GM12878 (cell line): Measurements from ENCODE around the gene CCDC190. TPM values are rescaled to one million over a fixed set of nuclear protein-coding genes. Genes with fewer than 3 reads are reported as not detected.

Experiments used
- ATAC-seq: fragments of 200-7000 bp; cut with Tn5 transposase; 3 replicates; pipeline ENCODE4 v1.9.1; 2020; ENCODE audit warnings: mild to moderate bottlenecking, moderate library complexity
- BruUV-seq: library from RNA; stranded (reverse); fragments of 400-500 nt; replicated peaks from 2 replicates; lab custom pipeline; 2021; lab: Mats Ljungman, UMichigan
- CTCF ChIA-PET: fragments of 300-600 bp; sonication (Branson Sonifier 250); formaldehyde crosslinking; extraction: SDS; loops from one replicate; lab custom pipeline; 2021; ENCODE audit warnings: inconsistent platforms; lab: Yijun Ruan, JAX
- POLR2A ChIA-PET: fragments of 350-600 bp; formaldehyde crosslinking; extraction: SDS; loops from one replicate; lab custom pipeline; 2021; ENCODE audit warnings: inconsistent platforms; lab: Charles Lee
- RAD21 ChIA-PET: fragments of 300-600 bp; sonication (Branson Sonifier 250); formaldehyde crosslinking; loops from one replicate; lab custom pipeline; 2023; ENCODE audit warnings: antibody characterized with exemption; ENCODE audit not compliant: unreplicated experiment; lab: Charles Lee
- SMC1A ChIA-PET: fragments of 300-600 bp; sonication (Branson Sonifier 250); formaldehyde crosslinking; loops from one replicate; lab custom pipeline; 2023; ENCODE audit not compliant: unreplicated experiment, uncharacterized antibody; lab: Charles Lee
- DNase-seq: peaks from one replicate; pipeline ENCODE4 v3.0.0-alpha.2; 2011; ENCODE audit warnings: low read depth, low spot score
- FAIRE-seq: peaks from 3 replicates; lab custom pipeline; 2011; peaks lifted over from hg19 to GRCh38; lab: Jason Lieb, UNC
- H2AFZ ChIP-seq: 2 replicates; pipeline ENCODE4 v1.6.0; 2011; ENCODE audit warnings: low read depth, low read length, control low read depth; ENCODE audit not compliant: control insufficient read depth
- H3K27ac ChIP-seq: 2 replicates; pipeline ENCODE4 v1.5.1; 2011; ENCODE audit warnings: control low read depth; ENCODE audit not compliant: control insufficient read depth, insufficient read depth
- H3K27me3 ChIP-seq, 2 experiments: replicated peaks in 1 of 2; 2 replicates each; pipeline versions ENCODE4 v1.6.0 to v1.6.1; 2011; ENCODE audit warnings: low read length in 1 of 2; ENCODE audit not compliant: control insufficient read depth in 2 of 2, insufficient read depth in 2 of 2
- H3K36me3 ChIP-seq, 2 experiments: 2 replicates each; pipeline ENCODE4 v1.5.1; 2011; ENCODE audit warnings: low read length in 1 of 2; ENCODE audit not compliant: control insufficient read depth in 2 of 2, insufficient read depth in 2 of 2
- H3K4me1 ChIP-seq: 2 replicates; pipeline ENCODE4 v1.6.1; 2011; ENCODE audit warnings: mild to moderate bottlenecking, low read length, moderate library complexity, mixed read lengths; ENCODE audit not compliant: control insufficient read depth, insufficient read depth
- H3K4me2 ChIP-seq: 2 replicates; pipeline ENCODE4 v1.6.0; 2011; ENCODE audit warnings: control low read depth; ENCODE audit not compliant: control insufficient read depth, insufficient read depth
- H3K4me3 ChIP-seq: fragments of 200-600 bp; sonication (generic); 2 replicates; pipeline ENCODE4 v1.5.1; 2016
- H3K79me2 ChIP-seq: 2 replicates; pipeline ENCODE4 v1.6.0; 2011; ENCODE audit warnings: low read length; ENCODE audit not compliant: control insufficient read depth, insufficient read depth
- H3K9ac ChIP-seq: 2 replicates; pipeline ENCODE4 v1.8.0; 2011; ENCODE audit warnings: low read length, control low read depth, mixed read lengths; ENCODE audit not compliant: control insufficient read depth, insufficient read depth
- H3K9me3 ChIP-seq: replicated peaks from 3 replicates; pipeline ENCODE4 v1.5.1; 2011; ENCODE audit warnings: mild to moderate bottlenecking, low read length; ENCODE audit not compliant: control insufficient read depth, insufficient read depth
- H4K20me1 ChIP-seq: 2 replicates; pipeline ENCODE4 v1.6.0; 2011; ENCODE audit not compliant: control insufficient read depth, insufficient read depth
- CREM ChIP-seq: IDR thresholded peaks from 2 replicates; pipeline ENCODE4 v1.6.1; 2014; ENCODE audit warnings: antibody characterized with exemption, low read depth
- DPF2 ChIP-seq: fragments of 450-650 bp; IDR thresholded peaks from 2 replicates; pipeline ENCODE4 v1.6.1; 2017; ENCODE audit warnings: mild to moderate bottlenecking
- IRF4 ChIP-seq: IDR thresholded peaks from 2 replicates; pipeline ENCODE4 v1.6.1; 2011; ENCODE audit warnings: low read depth, low read length
- MYC ChIP-seq: IDR thresholded peaks from 2 replicates; pipeline ENCODE4 v1.6.1; 2011; ENCODE audit warnings: mild to moderate bottlenecking, low read length, moderate library complexity, inconsistent platforms; ENCODE audit not compliant: insufficient read depth, insufficient replicate concordance, insufficient read length, severe bottlenecking
- SIN3A ChIP-seq: IDR thresholded peaks from 2 replicates; pipeline ENCODE4 v1.6.1; 2012; ENCODE audit warnings: low read depth, low read length, improper control_type of control experiment
- SIX5 ChIP-seq: IDR thresholded peaks from 2 replicates; pipeline ENCODE4 v1.6.1; 2011; ENCODE audit warnings: mild to moderate bottlenecking, low read depth, low read length, moderate library complexity; ENCODE audit not compliant: severe bottlenecking
- SPI1 ChIP-seq: IDR thresholded peaks from 2 replicates; pipeline ENCODE4 v1.6.1; 2011; ENCODE audit warnings: low read depth, mild to moderate bottlenecking, low read length, moderate library complexity, borderline replicate concordance; ENCODE audit not compliant: insufficient read depth
- TBL1XR1 ChIP-seq: IDR thresholded peaks from 2 replicates; pipeline ENCODE4 v1.6.1; 2012; ENCODE audit warnings: low read depth, low read length, improper control_type of control experiment
- ZNF217 ChIP-seq: fragments of 450-650 bp; IDR thresholded peaks from 2 replicates; pipeline ENCODE4 v1.6.1; 2017; ENCODE audit warnings: antibody characterized with exemption, mild to moderate bottlenecking
- WGBS: methylation state at CpG from one replicate; pipeline ENCODE4 v1.1.6; 2016; ENCODE audit warnings: low lambda C conversion rate; ENCODE audit not compliant: insufficient replicate concordance, insufficient coverage; ENCODE audit errors: missing lambda C conversion rate; 5-methylcytosine and 5-hydroxymethylcytosine counted together
- in situ Hi-C: fragments of 300-500 bp; cut with MboI; formaldehyde crosslinking; loops from 9 replicates; pipeline ENCODE4 v1.14.3; 2018; ENCODE audit warnings: mixed read lengths
- intact Hi-C: fragments of 100-400 bp; cut with micrococcal nuclease; formaldehyde crosslinking; loops from one replicate; pipeline ENCODE4 v1.14.2; 2022; ENCODE audit not compliant: unreplicated experiment
- polyA plus RNA-seq, 11 experiments: library from polyadenylated mRNA; depleted of rRNA in 4 of 11; unstranded in 6 of 11; stranded (reverse) in 5 of 11; fragments of >200 nt; fragmentation: Nextera tagmentation in 4 of 11; fragmentation: Illumina TruSeq in 1 of 11; extraction: Ambion mirVana in 4 of 11; extraction: Trizol in 1 of 11; gene quantifications; 1 replicate in 1 of 11; 2 replicates in 10 of 11; pipeline versions ENCODE4 v1.2.1 to v1.2.3, GENCODE V29; 2011 to 2016; ENCODE audit warnings: inconsistent platforms in 2 of 11, missing spikeins in 2 of 11, low read depth in 1 of 11
- total RNA-seq, 4 experiments: library from RNA; depleted of rRNA in 3 of 4; stranded (reverse); fragments of >200 nt in 3 of 4; fragmentation: Illumina TruSeq in 1 of 4; extraction: Trizol in 1 of 4; gene quantifications; 2 replicates each; pipeline versions ENCODE4 v1.2.1 to v1.2.3, GENCODE V29; 2013 to 2021
- TF ChIP-seq, protein P1 (sequence below): fragments of 450-650 bp; IDR thresholded peaks from 2 replicates; pipeline ENCODE4 v1.6.1; 2017; ENCODE audit warnings: mild to moderate bottlenecking, moderate library complexity

The CCDC190 gene
- total and polyA plus RNA-seq, 10 of the 15 experiments (the other 5 are each of a cell fraction or from before 2014, with no cell fraction given), result not detected

DNA sequence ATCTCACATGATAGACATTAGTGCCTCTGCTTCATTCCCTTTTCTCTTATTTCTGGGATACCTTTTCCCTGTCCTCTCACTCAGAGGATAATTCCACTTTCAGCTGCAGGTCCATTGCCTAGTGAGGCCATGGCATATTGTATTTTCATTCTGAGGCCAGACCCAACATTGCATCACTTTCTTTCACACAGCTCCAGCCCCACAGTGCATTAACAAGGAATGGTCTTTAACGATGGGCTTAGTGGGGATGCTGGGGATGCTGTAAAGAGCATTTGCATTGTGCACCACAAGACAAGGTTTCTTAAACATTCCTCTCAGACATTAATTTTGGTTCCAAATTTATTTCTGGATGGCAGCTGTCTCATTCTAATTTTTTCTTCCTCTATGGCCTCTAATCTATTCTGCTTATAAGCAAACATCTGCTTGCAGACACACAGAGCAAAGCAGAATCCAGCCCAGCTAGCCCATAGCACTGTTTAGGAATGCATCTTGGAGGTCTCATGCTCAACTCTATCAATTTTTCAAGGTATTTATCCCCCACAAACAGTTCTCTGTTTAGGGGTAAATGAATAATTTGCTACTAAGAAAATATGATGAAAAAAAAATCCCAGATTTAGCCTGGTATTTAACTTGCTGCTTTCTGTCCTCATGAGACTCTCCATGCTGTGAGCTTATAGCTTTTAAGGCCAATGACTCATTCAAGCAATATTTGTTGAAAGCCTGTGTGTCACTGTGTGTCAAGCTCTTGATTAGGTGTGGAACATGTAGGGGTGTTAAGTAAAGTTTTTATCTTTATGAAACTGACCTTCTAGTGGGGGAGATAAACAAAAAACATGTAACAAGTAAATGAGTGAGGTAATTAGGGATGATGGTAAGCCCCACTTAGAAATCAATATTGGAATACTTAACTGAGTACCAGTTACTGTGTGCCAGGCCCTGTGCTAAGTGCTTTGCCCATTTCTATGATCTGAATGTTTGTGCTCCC, 44.5 kb upstream of the CCDC190 start:
- BruUV-seq, result no TSS peak
- Histone ChIP-seq H3K4me1 (no peaks in the 10 kb centered on the region), H3K4me3 (no peak overlapping the region), H4K20me1 (no peaks in the 10 kb centered on the region), H3K27ac (no peak overlapping the region), H3K79me2 (no peaks in the 10 kb centered on the region), H3K27me3 (no peaks in the 10 kb centered on the region; a peak in 1 of 4 replicates), H3K9ac (no peak overlapping the region), H3K36me3 (no peaks in the 10 kb centered on the region), H3K4me2 (no peak overlapping the region), H2AFZ (no peak overlapping the region), H3K9me3 (no peaks in the 10 kb centered on the region)
- ChIA-PET POLR2A (no interaction called here), RAD21 (no interaction called here), CTCF (interaction anchor here (1.1 to 1.2 kb wide), 2 partner anchors 14 to 52 kb away, joined by 3 read pairs; no protein-coding TSS in a partner anchor), SMC1A (interaction anchor here (1.4 kb wide), 1 partner anchor 270 kb away, joined by 4 read pairs; no protein-coding TSS in a partner anchor)
- in situ Hi-C loops (no loop called here), intact Hi-C loops (no loop called here)
- TF ChIP-seq TBL1XR1 (no peak), SPI1 (no peak)
- no peak for FAIRE-seq
- no peak for DNase-seq
- ATAC-seq, result no peak
- WGBS, result 52% methylated on average over 1 of the region's 1 CpG

DNA sequence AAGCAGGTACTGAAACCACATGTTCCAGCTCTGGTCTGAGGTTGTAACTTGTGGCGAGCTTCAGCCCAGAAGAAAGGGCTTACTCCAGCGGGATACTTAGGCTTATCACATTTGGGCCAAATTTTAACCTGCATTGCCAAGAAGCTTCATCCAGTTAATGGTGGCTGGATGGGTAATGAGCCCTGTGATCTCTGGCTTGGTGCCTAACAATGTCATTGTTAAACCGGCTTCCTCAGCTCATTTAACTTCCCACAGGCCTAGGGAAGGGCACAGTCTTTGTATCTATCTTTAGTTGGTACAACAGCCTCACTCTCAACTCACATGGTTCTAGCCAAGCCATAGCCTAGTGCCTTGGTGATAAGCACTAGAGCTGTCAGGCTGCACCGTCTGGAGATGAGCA, 43.6 kb upstream of the CCDC190 start:
- ATAC-seq (no peak), FAIRE-seq (no peak), DNase-seq (no peak)
- H3K9me3 ChIP-seq, result no peaks in the 10 kb centered on the region
- no peak overlapping the region for H2AFZ ChIP-seq
- H3K9ac ChIP-seq, result no peak overlapping the region
- H4K20me1 ChIP-seq, result no peaks in the 10 kb centered on the region
- POLR2A ChIA-PET, result no interaction called here
- H3K4me1 ChIP-seq, result no peaks in the 10 kb centered on the region
- CTCF ChIA-PET, result interaction anchor here (1.1 to 1.2 kb wide), 2 partner anchors 13 to 51 kb away, joined by 3 read pairs; no protein-coding TSS in a partner anchor
- no peak overlapping the region for H3K4me2 ChIP-seq
- in situ Hi-C loops, result no loop called here
- intact Hi-C loops, result no loop called here
- H3K36me3 ChIP-seq, result no peaks in the 10 kb centered on the region
- SMC1A ChIA-PET, result interaction anchor here (1.0 kb wide), 1 partner anchor 18 kb away, joined by 3 read pairs; no protein-coding TSS in a partner anchor
- WGBS, result 45% methylated on average over 4 of the region's 4 CpGs
- no peak overlapping the region for H3K27ac ChIP-seq
- no peaks in the 10 kb centered on the region for H3K79me2 ChIP-seq
- no peak overlapping the region for H3K4me3 ChIP-seq
- no TSS peak for BruUV-seq
- RAD21 ChIA-PET, result no interaction called here
- no peaks in the 10 kb centered on the region; a peak in 1 of 4 replicates for H3K27me3 ChIP-seq
- no peak for TF ChIP-seq DPF2
- TF ChIP-seq, protein P1, sequence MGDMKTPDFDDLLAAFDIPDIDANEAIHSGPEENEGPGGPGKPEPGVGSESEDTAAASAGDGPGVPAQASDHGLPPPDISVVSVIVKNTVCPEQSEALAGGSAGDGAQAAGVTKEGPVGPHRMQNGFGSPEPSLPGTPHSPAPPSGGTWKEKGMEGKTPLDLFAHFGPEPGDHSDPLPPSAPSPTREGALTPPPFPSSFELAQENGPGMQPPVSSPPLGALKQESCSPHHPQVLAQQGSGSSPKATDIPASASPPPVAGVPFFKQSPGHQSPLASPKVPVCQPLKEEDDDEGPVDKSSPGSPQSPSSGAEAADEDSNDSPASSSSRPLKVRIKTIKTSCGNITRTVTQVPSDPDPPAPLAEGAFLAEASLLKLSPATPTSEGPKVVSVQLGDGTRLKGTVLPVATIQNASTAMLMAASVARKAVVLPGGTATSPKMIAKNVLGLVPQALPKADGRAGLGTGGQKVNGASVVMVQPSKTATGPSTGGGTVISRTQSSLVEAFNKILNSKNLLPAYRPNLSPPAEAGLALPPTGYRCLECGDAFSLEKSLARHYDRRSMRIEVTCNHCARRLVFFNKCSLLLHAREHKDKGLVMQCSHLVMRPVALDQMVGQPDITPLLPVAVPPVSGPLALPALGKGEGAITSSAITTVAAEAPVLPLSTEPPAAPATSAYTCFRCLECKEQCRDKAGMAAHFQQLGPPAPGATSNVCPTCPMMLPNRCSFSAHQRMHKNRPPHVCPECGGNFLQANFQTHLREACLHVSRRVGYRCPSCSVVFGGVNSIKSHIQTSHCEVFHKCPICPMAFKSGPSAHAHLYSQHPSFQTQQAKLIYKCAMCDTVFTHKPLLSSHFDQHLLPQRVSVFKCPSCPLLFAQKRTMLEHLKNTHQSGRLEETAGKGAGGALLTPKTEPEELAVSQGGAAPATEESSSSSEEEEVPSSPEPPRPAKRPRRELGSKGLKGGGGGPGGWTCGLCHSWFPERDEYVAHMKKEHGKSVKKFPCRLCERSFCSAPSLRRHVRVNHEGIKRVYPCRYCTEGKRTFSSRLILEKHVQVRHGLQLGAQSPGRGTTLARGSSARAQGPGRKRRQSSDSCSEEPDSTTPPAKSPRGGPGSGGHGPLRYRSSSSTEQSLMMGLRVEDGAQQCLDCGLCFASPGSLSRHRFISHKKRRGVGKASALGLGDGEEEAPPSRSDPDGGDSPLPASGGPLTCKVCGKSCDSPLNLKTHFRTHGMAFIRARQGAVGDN, result no peak
- TF ChIP-seq MYC, result no peak
- TF ChIP-seq ZNF217, result no peak
- no peak for TF ChIP-seq SIX5
- no peak for TF ChIP-seq CREM
- TF ChIP-seq IRF4, result no peak
- no peak for TF ChIP-seq SIN3A
